Adrenal gland (tissue), 19 donors: Measurements from ENCODE around the gene APH1B. TPM values are rescaled to one million over a fixed set of nuclear protein-coding genes. Genes with fewer than 3 reads are reported as not detected.

Experiments
- DNase-seq, 7 donors: peaks; one replicate each; pipeline ENCODE4 v3.0.0-alpha.2; 2019 to 2020
- H3K27ac ChIP-seq, 5 donors: fragments of 200-600 bp; sonication (generic) in 4 of 5; 1 replicate in 3 of 5; 2 replicates in 2 of 5; pipeline versions ENCODE4 v1.5.1 to v1.8.0; 2016 to 2020; ENCODE audit warnings: mild to moderate bottlenecking in 1 of 5
- H3K27me3 ChIP-seq: fragments of 200-600 bp; 2 replicates; pipeline ENCODE4 v1.8.0; 2021
- H3K36me3 ChIP-seq, 2 donors: fragments of 200-600 bp; replicated peaks in 1 of 2; 1 replicate in 1 of 2; 2 replicates in 1 of 2; pipeline versions ENCODE4 v1.5.1 to v1.8.0; 2018 to 2022
- H3K4me1 ChIP-seq, 2 donors: fragments of 200-600 bp; replicated peaks in 1 of 2; 1 replicate in 1 of 2; 2 replicates in 1 of 2; pipeline versions ENCODE4 v1.5.1 to v1.8.0; 2018 to 2021
- H3K4me3 ChIP-seq, 4 donors: fragments of 200-600 bp; sonication (generic) in 3 of 4; one replicate each; pipeline ENCODE4 v1.5.1; 2016 to 2018
- H3K9me3 ChIP-seq, 3 donors: fragments of 200-600 bp; sonication (generic) in 1 of 3; replicated peaks in 1 of 3; 1 replicate in 2 of 3; 2 replicates in 1 of 3; pipeline versions ENCODE4 v1.5.1 to v1.8.0; 2016 to 2021
- POLR2A ChIP-seq, 2 donors: fragments of 450-650 bp; IDR thresholded peaks; one replicate each; pipeline ENCODE4 v1.6.1; 2017; ENCODE audit warnings: antibody characterized with exemption in 2 of 2, mild to moderate bottlenecking in 2 of 2, moderate library complexity in 1 of 2
- WGBS, 4 donors: extraction: QIAGEN DNeasy Blood & Tissue Kit in 2 of 4; methylation state at CpG; one replicate each; pipeline versions ENCODE4 v1.1.5 to v1.1.7; 2013 to 2017; 5-methylcytosine and 5-hydroxymethylcytosine counted together
- intact Hi-C, 2 donors: fragments of 100-400 bp; cut with DNase I; formaldehyde crosslinking; loops; one replicate each; pipeline versions ENCODE4 v1.14.1 to v1.15.0; 2022 to 2023
- long read RNA-seq, 10 donors: library from polyadenylated mRNA in 3 of 10; unstranded in 2 of 10; stranded (forward) in 1 of 10; transcript quantifications; one replicate each; pipeline ENCODE4 v2.0.0 and lab custom pipeline, GENCODE V29; 2021 to 2026
- polyA plus RNA-seq, 3 donors: library from polyadenylated mRNA; stranded (reverse); fragments of 200-250 nt in 2 of 3; fragments of 350-450 nt in 1 of 3; fragmentation: Illumina TruSeq in 1 of 3; extraction: RNeasy Lipid Tissue Mini Kit (QIAGEN cat#74804) in 1 of 3; gene quantifications; one replicate each; pipeline ENCODE4 v1.2.3, GENCODE V29; 2013 to 2014
- total RNA-seq, 9 donors: library from RNA; depleted of rRNA in 4 of 9; stranded (reverse); fragments of >200 nt in 4 of 9; fragments of 120-200 nt in 1 of 9; fragmentation: NEBNext Ultra II Directional in 1 of 9; extraction: Animal tissue kit (Norgen Biotek cat#: 25700) in 1 of 9; gene quantifications; one replicate each; pipeline versions ENCODE4 v1.1.0 to v1.2.4, GENCODE V29; 2013 to 2023
- TF ChIP-seq, protein P1 (sequence below), 6 experiments: fragments of 450-650 bp in 4 of 6; fragments of 200-600 bp in 2 of 6; sonication (generic) in 1 of 6; IDR thresholded peaks; 1 replicate in 5 of 6; 2 replicates in 1 of 6; pipeline versions ENCODE4 v1.5.1 to v1.8.0; 2016 to 2021; ENCODE audit warnings: antibody characterized with exemption in 6 of 6, mild to moderate bottlenecking in 2 of 6, moderate library complexity in 1 of 6
- donor health status: healthy with polysubstance abuse.
- donor health status: Bipolar disorder and iron deficiency.
- donor health status: DM: yes; HTN: yes; CAD: no.
- donor health status: DM: no; HTN: no; CAD: no.
- donor health status: DM: no; HTN: no; CAD: no.
- donor health status: DM: yes; HTN: yes; CAD: no.

Gene APH1B
- total RNA-seq: 10 to 100 TPM; 20.7 to 50.3 (median 33.4) TPM
- 10 to 100 TPM in 2 of 3 donors, 1 to 10 TPM in 1; 8.3 to 21.7 (median 14.7) TPM for polyA plus RNA-seq
- long read RNA-seq, donor 1, full-length matches to known transcripts: 22 of 78 reads
- long read RNA-seq, donor 1, partial matches to known transcripts: 56 of 78 reads
- long read RNA-seq, donor 1, other reads (novel, unspliced or antisense): 0 of 78 reads
- long read RNA-seq, donor 2, full-length matches to known transcripts: 11 of 16 reads
- long read RNA-seq, donor 2, partial matches to known transcripts: 5 of 16 reads
- long read RNA-seq, donor 2, other reads (novel, unspliced or antisense): 0 of 16 reads
- long read RNA-seq, donor 3, full-length matches to known transcripts: 9 of 16 reads
- long read RNA-seq, donor 3, partial matches to known transcripts: 7 of 16 reads
- long read RNA-seq, donor 3, other reads (novel, unspliced or antisense): 0 of 16 reads
- long read RNA-seq, donor 4, full-length matches to known transcripts: 13 of 15 reads
- long read RNA-seq, donor 4, partial matches to known transcripts: 0 of 15 reads
- long read RNA-seq, donor 4, other reads (novel, unspliced or antisense): 2 of 15 reads
- long read RNA-seq, donor 5, full-length matches to known transcripts: 27 of 29 reads
- long read RNA-seq, donor 5, partial matches to known transcripts: 1 of 29 reads
- long read RNA-seq, donor 5, other reads (novel, unspliced or antisense): 1 of 29 reads
- long read RNA-seq, donor 6, full-length matches to known transcripts: 4 of 7 reads
- long read RNA-seq, donor 6, partial matches to known transcripts: 1 of 7 reads
- long read RNA-seq, donor 6, other reads (novel, unspliced or antisense): 2 of 7 reads
- long read RNA-seq, donor 7, full-length matches to known transcripts: 3 of 3 reads
- long read RNA-seq, donor 7, partial matches to known transcripts: 0 of 3 reads
- long read RNA-seq, donor 7, other reads (novel, unspliced or antisense): 0 of 3 reads
- long read RNA-seq, donor 8, full-length matches to known transcripts: 19 of 26 reads
- long read RNA-seq, donor 8, partial matches to known transcripts: 7 of 26 reads
- long read RNA-seq, donor 8, other reads (novel, unspliced or antisense): 0 of 26 reads
- long read RNA-seq, donor 9, full-length matches to known transcripts: 10 of 10 reads
- long read RNA-seq, donor 9, partial matches to known transcripts: 0 of 10 reads
- long read RNA-seq, donor 9, other reads (novel, unspliced or antisense): 0 of 10 reads
- long read RNA-seq, donor 10, full-length matches to known transcripts: 5 of 5 reads
- long read RNA-seq, donor 10, partial matches to known transcripts: 0 of 5 reads
- long read RNA-seq, donor 10, other reads (novel, unspliced or antisense): 0 of 5 reads

- peak; percentile 85 to 89 (median 87) for DNase-seq
- H3K4me1 ChIP-seq: peaks cover 5 to 14% of the 10 kb centered on the region in 2 donors
- H3K36me3 ChIP-seq: peaks cover 0 to 4% of the 10 kb centered on the region in 2 donors
- WGBS, 4 donors: 0 to 1% (median 0%) methylated on average over 33 to 99 of the region's 102 CpGs
- H3K27ac ChIP-seq: peak within 1 kb of the TSS; percentile 64 to 93 (median 82)
- intact Hi-C loops: loop anchor here in 1 of 2 donors (10.0 kb wide), 1 partner anchor 72 kb away; no protein-coding TSS in a partner anchor
- H3K9me3 ChIP-seq: no peaks in the 10 kb centered on the region
- H3K4me3 ChIP-seq: peak within 1 kb of the TSS in 3 of 4 donors; percentile 77 to 89 (median 84)
- TF ChIP-seq, protein P1, sequence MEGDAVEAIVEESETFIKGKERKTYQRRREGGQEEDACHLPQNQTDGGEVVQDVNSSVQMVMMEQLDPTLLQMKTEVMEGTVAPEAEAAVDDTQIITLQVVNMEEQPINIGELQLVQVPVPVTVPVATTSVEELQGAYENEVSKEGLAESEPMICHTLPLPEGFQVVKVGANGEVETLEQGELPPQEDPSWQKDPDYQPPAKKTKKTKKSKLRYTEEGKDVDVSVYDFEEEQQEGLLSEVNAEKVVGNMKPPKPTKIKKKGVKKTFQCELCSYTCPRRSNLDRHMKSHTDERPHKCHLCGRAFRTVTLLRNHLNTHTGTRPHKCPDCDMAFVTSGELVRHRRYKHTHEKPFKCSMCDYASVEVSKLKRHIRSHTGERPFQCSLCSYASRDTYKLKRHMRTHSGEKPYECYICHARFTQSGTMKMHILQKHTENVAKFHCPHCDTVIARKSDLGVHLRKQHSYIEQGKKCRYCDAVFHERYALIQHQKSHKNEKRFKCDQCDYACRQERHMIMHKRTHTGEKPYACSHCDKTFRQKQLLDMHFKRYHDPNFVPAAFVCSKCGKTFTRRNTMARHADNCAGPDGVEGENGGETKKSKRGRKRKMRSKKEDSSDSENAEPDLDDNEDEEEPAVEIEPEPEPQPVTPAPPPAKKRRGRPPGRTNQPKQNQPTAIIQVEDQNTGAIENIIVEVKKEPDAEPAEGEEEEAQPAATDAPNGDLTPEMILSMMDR (IDR thresholded peaks at IDR 0.05): peak in 2 of 6 experiments; percentile 21 to 28
- peak; percentile 69 to 77 for TF ChIP-seq POLR2A (IDR thresholded peaks at IDR 0.05)
- H3K27me3 ChIP-seq: no peaks in the 10 kb centered on the region
Measured at GRCh38 chr15:63277038-63277892, at the start of gene APH1B. APH1B (plus strand) TSS chr15:63277605; CDS start chr15:63277624, 19 bp downstream.

- H3K27me3 ChIP-seq: no peaks in the 10 kb centered on the region
- no peak overlapping the region for H3K4me3 ChIP-seq
- no peak for DNase-seq
- intact Hi-C loops: no loop called here
- H3K9me3 ChIP-seq: no peaks in the 10 kb centered on the region
- peaks cover 4 to 52% of the 10 kb centered on the region in 2 donors for H3K4me1 ChIP-seq
- WGBS, 4 donors: 96 to 98% (median 97%) methylated on average over 2 of the region's 2 CpGs
- TF ChIP-seq POLR2A (IDR thresholded peaks at IDR 0.05): no peak
- TF ChIP-seq, protein P1 (IDR thresholded peaks at IDR 0.05): no peak
- H3K27ac ChIP-seq: no peak overlapping the region
- no peaks in the 10 kb centered on the region for H3K36me3 ChIP-seq
Measured at GRCh38 chr15:63227689-63228088, 49.7 kb upstream of the APH1B start.

GRCh38 chr15:63231206-63231605 is 46.2 kb upstream of the APH1B start:
- intact Hi-C loops: no loop called here
- no peaks in the 10 kb centered on the region for H3K9me3 ChIP-seq
- no peaks in the 10 kb centered on the region for H3K36me3 ChIP-seq
- no peak overlapping the region for H3K4me3 ChIP-seq
- no peak overlapping the region for H3K27ac ChIP-seq
- DNase-seq: no peak
- peaks cover 24 to 83% of the 10 kb centered on the region in 2 donors for H3K4me1 ChIP-seq
- 91 to 97% (median 95%) methylated on average over 3 of the region's 3 CpGs for WGBS, 4 donors
- TF ChIP-seq, protein P1 (IDR thresholded peaks at IDR 0.05): no peak
- no peak for TF ChIP-seq POLR2A (IDR thresholded peaks at IDR 0.05)
- H3K27me3 ChIP-seq: no peaks in the 10 kb centered on the region
